WTC11 (cell line): Measurements from ENCODE around the gene SIKE1. TPM values are rescaled to one million over a fixed set of nuclear protein-coding genes. Genes with fewer than 3 reads are reported as not detected.

Source experiments
- ATAC-seq: fragments of 200-7000 bp; cut with Tn5 transposase; 2 replicates; pipeline ENCODE4 v1.10.0; 2021; ENCODE audit warnings: mild to moderate bottlenecking, moderate library complexity
- CTCF ChIA-PET: fragments of 300-600 bp; sonication (Branson Sonifier 250); formaldehyde crosslinking; loops from one replicate; lab custom pipeline; 2021; ENCODE audit warnings: antibody characterized with exemption; lab: Charles Lee
- POLR2A ChIA-PET: fragments of 350-600 bp; sonication (Branson Sonifier 250); formaldehyde crosslinking; loops from one replicate; lab custom pipeline; 2021; ENCODE audit warnings: antibody characterized with exemption; lab: Charles Lee
- DNase-seq: peaks from one replicate; pipeline ENCODE4 v3.0.0; 2021; ENCODE audit warnings: low spot score
- H3K27ac Mint-ChIP-seq: 2 replicates; pipeline ENCODE4 v1.8.0; 2021; ENCODE audit warnings: mixed read lengths
- H3K27me3 Mint-ChIP-seq: 2 replicates; pipeline ENCODE4 v1.8.0; 2021; ENCODE audit warnings: low read depth, mild to moderate bottlenecking, moderate library complexity, mixed read lengths
- H3K36me3 Mint-ChIP-seq: 2 replicates; pipeline ENCODE4 v1.8.0; 2021; ENCODE audit warnings: mixed read lengths
- H3K4me1 Mint-ChIP-seq: 2 replicates; pipeline ENCODE4 v1.8.0; 2022; ENCODE audit warnings: mixed read lengths
- H3K4me3 Mint-ChIP-seq: 2 replicates; pipeline ENCODE4 v1.8.0; 2021; ENCODE audit warnings: mild to moderate bottlenecking, moderate library complexity, mixed read lengths
- H3K9me3 Mint-ChIP-seq: 2 replicates; pipeline ENCODE4 v1.8.0; 2021; ENCODE audit warnings: mixed read lengths
- EMX1 ChIP-seq: fragments of 250-450 bp; sonication (Bioruptor Pico); IDR thresholded peaks from 2 replicates; pipeline ENCODE4 v1.8.0; 2021; ENCODE audit warnings: mild to moderate bottlenecking
- JUN ChIP-seq: sonication (generic); formaldehyde crosslinking; IDR thresholded peaks from 2 replicates; pipeline ENCODE4 v1.8.0; 2023; ENCODE audit warnings: mild to moderate bottlenecking, missing genetic modification reagents
- KAT7 ChIP-seq: sonication (generic); formaldehyde crosslinking; IDR thresholded peaks from 2 replicates; pipeline ENCODE4 v1.8.1; 2023; ENCODE audit warnings: missing genetic modification reagents, mild to moderate bottlenecking, borderline replicate concordance
- NFATC4 ChIP-seq: fragments of 250-450 bp; sonication (Bioruptor Pico); IDR thresholded peaks from 2 replicates; pipeline ENCODE4 v1.9.0; 2021; ENCODE audit warnings: mild to moderate bottlenecking
- NFE2L1 ChIP-seq: sonication (generic); formaldehyde crosslinking; IDR thresholded peaks from 2 replicates; pipeline ENCODE4 v1.8.1; 2023; ENCODE audit warnings: missing genetic modification reagents
- ZBTB21 ChIP-seq: sonication (generic); formaldehyde crosslinking; IDR thresholded peaks from 2 replicates; pipeline ENCODE4 v1.8.1; 2023; ENCODE audit warnings: mild to moderate bottlenecking, missing genetic modification reagents, borderline replicate concordance
- ZNF121 ChIP-seq: sonication (generic); formaldehyde crosslinking; IDR thresholded peaks from 2 replicates; pipeline ENCODE4 v1.8.0; 2023; ENCODE audit warnings: missing genetic modification reagents
- ZNF396 ChIP-seq: fragments of 250-450 bp; sonication (Bioruptor Pico); IDR thresholded peaks from 2 replicates; pipeline ENCODE4 v1.8.0; 2021; ENCODE audit warnings: mild to moderate bottlenecking, moderate library complexity, borderline replicate concordance
- ZNF423 ChIP-seq: fragments of 250-450 bp; sonication (Bioruptor Pico); IDR thresholded peaks from 2 replicates; pipeline ENCODE4 v2.1.2; 2022; ENCODE audit warnings: mild to moderate bottlenecking, moderate library complexity
- total RNA-seq: library from RNA; stranded (reverse); gene quantifications from 3 replicates; pipeline ENCODE4 v1.2.3, GENCODE V29; 2021
- TF ChIP-seq, protein P1 (sequence below): sonication (generic); formaldehyde crosslinking; IDR thresholded peaks from 2 replicates; pipeline ENCODE4 v1.8.0; 2022; ENCODE audit warnings: missing genetic modification reagents
- TF ChIP-seq, protein P2 (sequence below): sonication (generic); formaldehyde crosslinking; IDR thresholded peaks from 2 replicates; pipeline ENCODE4 v1.8.1; 2022; ENCODE audit warnings: mild to moderate bottlenecking, moderate library complexity, missing genetic modification reagents
- TF ChIP-seq, protein P3 (sequence below): fragments of 250-450 bp; sonication (Bioruptor Pico); IDR thresholded peaks from 2 replicates; pipeline ENCODE4 v1.8.0; 2021; ENCODE audit warnings: mild to moderate bottlenecking
- TF ChIP-seq, protein P4 (sequence below): sonication (generic); formaldehyde crosslinking; IDR thresholded peaks from 2 replicates; pipeline ENCODE4 v1.8.0; 2022; ENCODE audit warnings: mild to moderate bottlenecking, missing genetic modification reagents
- TF ChIP-seq, protein P5 (sequence below): fragments of 250-450 bp; sonication (Bioruptor Pico); IDR thresholded peaks from 2 replicates; pipeline ENCODE4 v1.9.0; 2021; ENCODE audit warnings: mild to moderate bottlenecking, borderline replicate concordance
- TF ChIP-seq, protein P6 (sequence below): sonication (generic); formaldehyde crosslinking; IDR thresholded peaks from 2 replicates; pipeline ENCODE4 v1.8.0; 2023; ENCODE audit warnings: missing genetic modification reagents, mild to moderate bottlenecking, borderline replicate concordance
- TF ChIP-seq, protein P7 (sequence below): fragments of 250-450 bp; sonication (Bioruptor Pico); IDR thresholded peaks from 2 replicates; pipeline ENCODE4 v2.1.2; 2022; ENCODE audit warnings: mild to moderate bottlenecking, moderate library complexity
- TF ChIP-seq, protein P8 (sequence below): fragments of 250-450 bp; sonication (Bioruptor Pico); IDR thresholded peaks from 2 replicates; pipeline ENCODE4 v1.9.0; 2021; ENCODE audit warnings: mild to moderate bottlenecking

Gene SIKE1
- total RNA-seq, 1 experiment from 2014 or later = 68.7 TPM

DNA sequence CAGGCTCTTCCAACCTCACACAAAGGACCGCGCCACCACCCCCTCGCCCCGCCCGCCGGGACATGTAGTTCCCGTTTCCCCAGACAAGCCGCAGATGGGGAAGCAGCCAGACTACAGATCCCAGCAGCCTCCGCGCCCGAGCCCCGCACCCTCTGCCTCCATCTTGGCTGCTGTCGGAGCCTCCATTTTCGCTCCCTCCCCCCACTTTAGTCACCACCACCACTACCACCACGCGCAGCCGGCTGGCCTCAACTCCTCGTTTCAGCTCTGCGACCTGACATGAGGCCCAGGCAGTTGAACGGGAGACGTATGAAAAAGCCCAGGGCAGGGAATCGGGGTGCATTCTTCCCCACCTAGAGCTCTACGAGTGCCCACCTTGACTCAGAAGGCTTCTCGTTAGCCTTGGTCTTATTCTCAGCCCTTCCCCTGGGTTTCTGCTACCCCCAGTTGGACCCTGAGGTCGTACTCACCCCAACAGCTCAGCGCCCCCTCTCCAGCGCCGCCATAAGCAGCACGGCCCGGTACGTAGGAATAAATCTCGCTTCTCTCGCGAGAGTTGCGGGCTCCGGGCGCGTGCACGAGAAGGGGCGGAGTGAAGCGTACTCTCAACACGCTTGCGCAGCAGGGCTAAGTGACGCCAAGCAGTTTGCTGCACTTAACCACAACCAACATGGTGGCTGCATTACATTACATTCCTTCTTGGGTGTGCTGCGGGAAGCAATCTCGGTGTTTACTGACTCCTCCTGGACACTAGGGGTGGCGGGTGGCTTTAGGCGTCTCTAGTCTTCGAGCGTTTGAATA is 22.8 kb downstream of the SIKE1 start, which contains the start of gene CSDE1:
CSDE1 (minus strand) TSS at position 530 of the 801 bp plus-strand sequence. CDS start 18,094 bp downstream, outside the sequence.
- DNase-seq (peak; percentile 98), ATAC-seq (peak; percentile 87)
- H3K9me3 Mint-ChIP-seq = peaks cover 9% of the 10 kb centered on the region
- H3K4me3 Mint-ChIP-seq = peak within 1 kb of the TSS; percentile 99
- peaks cover 15% of the 10 kb centered on the region for H3K36me3 Mint-ChIP-seq
- peak within 1 kb of the TSS; percentile 100 for H3K27ac Mint-ChIP-seq
- ChIA-PET POLR2A (interaction anchor here (0.5 to 1.7 kb wide), 4 partner anchors 28 to 733 kb away, joined by 3 to 5 read pairs (median 4); partner anchors contain the start of gene NRAS), CTCF (interaction anchor here (1.6 kb wide), 1 partner anchor 295 kb away, joined by 4 read pairs; no protein-coding TSS in a partner anchor)
- no peaks in the 10 kb centered on the region for H3K27me3 Mint-ChIP-seq
- peaks cover 48% of the 10 kb centered on the region for H3K4me1 Mint-ChIP-seq
- TF ChIP-seq, protein P1, sequence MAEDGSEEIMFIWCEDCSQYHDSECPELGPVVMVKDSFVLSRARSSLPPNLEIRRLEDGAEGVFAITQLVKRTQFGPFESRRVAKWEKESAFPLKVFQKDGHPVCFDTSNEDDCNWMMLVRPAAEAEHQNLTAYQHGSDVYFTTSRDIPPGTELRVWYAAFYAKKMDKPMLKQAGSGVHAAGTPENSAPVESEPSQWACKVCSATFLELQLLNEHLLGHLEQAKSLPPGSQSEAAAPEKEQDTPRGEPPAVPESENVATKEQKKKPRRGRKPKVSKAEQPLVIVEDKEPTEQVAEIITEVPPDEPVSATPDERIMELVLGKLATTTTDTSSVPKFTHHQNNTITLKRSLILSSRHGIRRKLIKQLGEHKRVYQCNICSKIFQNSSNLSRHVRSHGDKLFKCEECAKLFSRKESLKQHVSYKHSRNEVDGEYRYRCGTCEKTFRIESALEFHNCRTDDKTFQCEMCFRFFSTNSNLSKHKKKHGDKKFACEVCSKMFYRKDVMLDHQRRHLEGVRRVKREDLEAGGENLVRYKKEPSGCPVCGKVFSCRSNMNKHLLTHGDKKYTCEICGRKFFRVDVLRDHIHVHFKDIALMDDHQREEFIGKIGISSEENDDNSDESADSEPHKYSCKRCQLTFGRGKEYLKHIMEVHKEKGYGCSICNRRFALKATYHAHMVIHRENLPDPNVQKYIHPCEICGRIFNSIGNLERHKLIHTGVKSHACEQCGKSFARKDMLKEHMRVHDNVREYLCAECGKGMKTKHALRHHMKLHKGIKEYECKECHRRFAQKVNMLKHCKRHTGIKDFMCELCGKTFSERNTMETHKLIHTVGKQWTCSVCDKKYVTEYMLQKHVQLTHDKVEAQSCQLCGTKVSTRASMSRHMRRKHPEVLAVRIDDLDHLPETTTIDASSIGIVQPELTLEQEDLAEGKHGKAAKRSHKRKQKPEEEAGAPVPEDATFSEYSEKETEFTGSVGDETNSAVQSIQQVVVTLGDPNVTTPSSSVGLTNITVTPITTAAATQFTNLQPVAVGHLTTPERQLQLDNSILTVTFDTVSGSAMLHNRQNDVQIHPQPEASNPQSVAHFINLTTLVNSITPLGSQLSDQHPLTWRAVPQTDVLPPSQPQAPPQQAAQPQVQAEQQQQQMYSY (CRISPR knock-in tag) = no peak
- TF ChIP-seq, protein P2, sequence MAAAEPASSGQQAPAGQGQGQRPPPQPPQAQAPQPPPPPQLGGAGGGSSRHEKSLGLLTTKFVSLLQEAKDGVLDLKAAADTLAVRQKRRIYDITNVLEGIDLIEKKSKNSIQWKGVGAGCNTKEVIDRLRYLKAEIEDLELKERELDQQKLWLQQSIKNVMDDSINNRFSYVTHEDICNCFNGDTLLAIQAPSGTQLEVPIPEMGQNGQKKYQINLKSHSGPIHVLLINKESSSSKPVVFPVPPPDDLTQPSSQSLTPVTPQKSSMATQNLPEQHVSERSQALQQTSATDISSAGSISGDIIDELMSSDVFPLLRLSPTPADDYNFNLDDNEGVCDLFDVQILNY (CRISPR knock-in tag) = no peak
- TF ChIP-seq, protein P3, sequence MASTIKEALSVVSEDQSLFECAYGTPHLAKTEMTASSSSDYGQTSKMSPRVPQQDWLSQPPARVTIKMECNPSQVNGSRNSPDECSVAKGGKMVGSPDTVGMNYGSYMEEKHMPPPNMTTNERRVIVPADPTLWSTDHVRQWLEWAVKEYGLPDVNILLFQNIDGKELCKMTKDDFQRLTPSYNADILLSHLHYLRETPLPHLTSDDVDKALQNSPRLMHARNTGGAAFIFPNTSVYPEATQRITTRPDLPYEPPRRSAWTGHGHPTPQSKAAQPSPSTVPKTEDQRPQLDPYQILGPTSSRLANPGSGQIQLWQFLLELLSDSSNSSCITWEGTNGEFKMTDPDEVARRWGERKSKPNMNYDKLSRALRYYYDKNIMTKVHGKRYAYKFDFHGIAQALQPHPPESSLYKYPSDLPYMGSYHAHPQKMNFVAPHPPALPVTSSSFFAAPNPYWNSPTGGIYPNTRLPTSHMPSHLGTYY (CRISPR knock-in tag) = no peak; the same call in 1 of the 2 replicates
- TF ChIP-seq KAT7 (CRISPR knock-in tag) = no peak
- TF ChIP-seq ZNF423 (CRISPR knock-in tag) = no peak
- TF ChIP-seq, protein P4, sequence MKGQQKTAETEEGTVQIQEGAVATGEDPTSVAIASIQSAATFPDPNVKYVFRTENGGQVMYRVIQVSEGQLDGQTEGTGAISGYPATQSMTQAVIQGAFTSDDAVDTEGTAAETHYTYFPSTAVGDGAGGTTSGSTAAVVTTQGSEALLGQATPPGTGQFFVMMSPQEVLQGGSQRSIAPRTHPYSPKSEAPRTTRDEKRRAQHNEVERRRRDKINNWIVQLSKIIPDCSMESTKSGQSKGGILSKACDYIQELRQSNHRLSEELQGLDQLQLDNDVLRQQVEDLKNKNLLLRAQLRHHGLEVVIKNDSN (CRISPR knock-in tag) = no peak
- 0 out of 2 replicates have a peak, but pooled peaks have one; percentile 28 for TF ChIP-seq NFE2L1 (CRISPR knock-in tag)
- TF ChIP-seq, protein P5, sequence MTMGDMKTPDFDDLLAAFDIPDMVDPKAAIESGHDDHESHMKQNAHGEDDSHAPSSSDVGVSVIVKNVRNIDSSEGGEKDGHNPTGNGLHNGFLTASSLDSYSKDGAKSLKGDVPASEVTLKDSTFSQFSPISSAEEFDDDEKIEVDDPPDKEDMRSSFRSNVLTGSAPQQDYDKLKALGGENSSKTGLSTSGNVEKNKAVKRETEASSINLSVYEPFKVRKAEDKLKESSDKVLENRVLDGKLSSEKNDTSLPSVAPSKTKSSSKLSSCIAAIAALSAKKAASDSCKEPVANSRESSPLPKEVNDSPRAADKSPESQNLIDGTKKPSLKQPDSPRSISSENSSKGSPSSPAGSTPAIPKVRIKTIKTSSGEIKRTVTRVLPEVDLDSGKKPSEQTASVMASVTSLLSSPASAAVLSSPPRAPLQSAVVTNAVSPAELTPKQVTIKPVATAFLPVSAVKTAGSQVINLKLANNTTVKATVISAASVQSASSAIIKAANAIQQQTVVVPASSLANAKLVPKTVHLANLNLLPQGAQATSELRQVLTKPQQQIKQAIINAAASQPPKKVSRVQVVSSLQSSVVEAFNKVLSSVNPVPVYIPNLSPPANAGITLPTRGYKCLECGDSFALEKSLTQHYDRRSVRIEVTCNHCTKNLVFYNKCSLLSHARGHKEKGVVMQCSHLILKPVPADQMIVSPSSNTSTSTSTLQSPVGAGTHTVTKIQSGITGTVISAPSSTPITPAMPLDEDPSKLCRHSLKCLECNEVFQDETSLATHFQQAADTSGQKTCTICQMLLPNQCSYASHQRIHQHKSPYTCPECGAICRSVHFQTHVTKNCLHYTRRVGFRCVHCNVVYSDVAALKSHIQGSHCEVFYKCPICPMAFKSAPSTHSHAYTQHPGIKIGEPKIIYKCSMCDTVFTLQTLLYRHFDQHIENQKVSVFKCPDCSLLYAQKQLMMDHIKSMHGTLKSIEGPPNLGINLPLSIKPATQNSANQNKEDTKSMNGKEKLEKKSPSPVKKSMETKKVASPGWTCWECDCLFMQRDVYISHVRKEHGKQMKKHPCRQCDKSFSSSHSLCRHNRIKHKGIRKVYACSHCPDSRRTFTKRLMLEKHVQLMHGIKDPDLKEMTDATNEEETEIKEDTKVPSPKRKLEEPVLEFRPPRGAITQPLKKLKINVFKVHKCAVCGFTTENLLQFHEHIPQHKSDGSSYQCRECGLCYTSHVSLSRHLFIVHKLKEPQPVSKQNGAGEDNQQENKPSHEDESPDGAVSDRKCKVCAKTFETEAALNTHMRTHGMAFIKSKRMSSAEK = peak; percentile 70; the same call in 1 of the 2 replicates
- TF ChIP-seq ZNF396 (CRISPR knock-in tag) = no peak
- TF ChIP-seq, protein P6, sequence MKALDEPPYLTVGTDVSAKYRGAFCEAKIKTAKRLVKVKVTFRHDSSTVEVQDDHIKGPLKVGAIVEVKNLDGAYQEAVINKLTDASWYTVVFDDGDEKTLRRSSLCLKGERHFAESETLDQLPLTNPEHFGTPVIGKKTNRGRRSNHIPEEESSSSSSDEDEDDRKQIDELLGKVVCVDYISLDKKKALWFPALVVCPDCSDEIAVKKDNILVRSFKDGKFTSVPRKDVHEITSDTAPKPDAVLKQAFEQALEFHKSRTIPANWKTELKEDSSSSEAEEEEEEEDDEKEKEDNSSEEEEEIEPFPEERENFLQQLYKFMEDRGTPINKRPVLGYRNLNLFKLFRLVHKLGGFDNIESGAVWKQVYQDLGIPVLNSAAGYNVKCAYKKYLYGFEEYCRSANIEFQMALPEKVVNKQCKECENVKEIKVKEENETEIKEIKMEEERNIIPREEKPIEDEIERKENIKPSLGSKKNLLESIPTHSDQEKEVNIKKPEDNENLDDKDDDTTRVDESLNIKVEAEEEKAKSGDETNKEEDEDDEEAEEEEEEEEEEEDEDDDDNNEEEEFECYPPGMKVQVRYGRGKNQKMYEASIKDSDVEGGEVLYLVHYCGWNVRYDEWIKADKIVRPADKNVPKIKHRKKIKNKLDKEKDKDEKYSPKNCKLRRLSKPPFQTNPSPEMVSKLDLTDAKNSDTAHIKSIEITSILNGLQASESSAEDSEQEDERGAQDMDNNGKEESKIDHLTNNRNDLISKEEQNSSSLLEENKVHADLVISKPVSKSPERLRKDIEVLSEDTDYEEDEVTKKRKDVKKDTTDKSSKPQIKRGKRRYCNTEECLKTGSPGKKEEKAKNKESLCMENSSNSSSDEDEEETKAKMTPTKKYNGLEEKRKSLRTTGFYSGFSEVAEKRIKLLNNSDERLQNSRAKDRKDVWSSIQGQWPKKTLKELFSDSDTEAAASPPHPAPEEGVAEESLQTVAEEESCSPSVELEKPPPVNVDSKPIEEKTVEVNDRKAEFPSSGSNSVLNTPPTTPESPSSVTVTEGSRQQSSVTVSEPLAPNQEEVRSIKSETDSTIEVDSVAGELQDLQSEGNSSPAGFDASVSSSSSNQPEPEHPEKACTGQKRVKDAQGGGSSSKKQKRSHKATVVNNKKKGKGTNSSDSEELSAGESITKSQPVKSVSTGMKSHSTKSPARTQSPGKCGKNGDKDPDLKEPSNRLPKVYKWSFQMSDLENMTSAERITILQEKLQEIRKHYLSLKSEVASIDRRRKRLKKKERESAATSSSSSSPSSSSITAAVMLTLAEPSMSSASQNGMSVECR (CRISPR knock-in tag) = peak; percentile 50; the same call in 1 of the 2 replicates
- TF ChIP-seq NFATC4 (CRISPR knock-in tag) = no peak
- TF ChIP-seq, protein P7, sequence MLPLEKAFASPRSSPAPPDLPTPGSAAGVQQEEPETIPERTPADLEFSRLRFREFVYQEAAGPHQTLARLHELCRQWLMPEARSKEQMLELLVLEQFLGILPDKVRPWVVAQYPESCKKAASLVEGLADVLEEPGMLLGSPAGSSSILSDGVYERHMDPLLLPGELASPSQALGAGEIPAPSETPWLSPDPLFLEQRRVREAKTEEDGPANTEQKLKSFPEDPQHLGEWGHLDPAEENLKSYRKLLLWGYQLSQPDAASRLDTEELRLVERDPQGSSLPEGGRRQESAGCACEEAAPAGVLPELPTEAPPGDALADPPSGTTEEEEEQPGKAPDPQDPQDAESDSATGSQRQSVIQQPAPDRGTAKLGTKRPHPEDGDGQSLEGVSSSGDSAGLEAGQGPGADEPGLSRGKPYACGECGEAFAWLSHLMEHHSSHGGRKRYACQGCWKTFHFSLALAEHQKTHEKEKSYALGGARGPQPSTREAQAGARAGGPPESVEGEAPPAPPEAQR = no peak
- TF ChIP-seq JUN (CRISPR knock-in tag) = peak; percentile 56; the same call in 1 of the 2 replicates
- TF ChIP-seq EMX1 (CRISPR knock-in tag) = peak; percentile 65; the same call in 1 of the 2 replicates
- TF ChIP-seq, protein P8, sequence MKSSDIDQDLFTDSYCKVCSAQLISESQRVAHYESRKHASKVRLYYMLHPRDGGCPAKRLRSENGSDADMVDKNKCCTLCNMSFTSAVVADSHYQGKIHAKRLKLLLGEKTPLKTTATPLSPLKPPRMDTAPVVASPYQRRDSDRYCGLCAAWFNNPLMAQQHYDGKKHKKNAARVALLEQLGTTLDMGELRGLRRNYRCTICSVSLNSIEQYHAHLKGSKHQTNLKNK (CRISPR knock-in tag) = no peak
- TF ChIP-seq ZBTB21 (CRISPR knock-in tag) = no peak
- TF ChIP-seq ZNF121 (CRISPR knock-in tag) = no peak
